Brain microvascular endothelial cell (primary cell): Measurements from ENCODE around the gene ASXL2.

Experiments
- DNase-seq: peaks from one replicate; pipeline ENCODE4 v3.0.0-alpha.2; 2020
- H3K27ac ChIP-seq: fragments of 250-450 bp; sonication (Bioruptor Pico); 2 replicates; pipeline ENCODE4 v1.5.1; 2020; ENCODE audit warnings: mild to moderate bottlenecking, moderate library complexity
- H3K27me3 ChIP-seq: fragments of 250-450 bp; sonication (Bioruptor Pico); replicated peaks from 2 replicates; pipeline ENCODE4 v1.5.1; 2020; ENCODE audit warnings: mild to moderate bottlenecking
- H3K36me3 ChIP-seq: fragments of 250-450 bp; sonication (Bioruptor Pico); replicated peaks from 2 replicates; pipeline ENCODE4 v1.5.1; 2020; ENCODE audit warnings: mild to moderate bottlenecking
- H3K4me3 ChIP-seq: 2 replicates; pipeline ENCODE4 v1.5.1; 2011; ENCODE audit warnings: low read depth, mild to moderate bottlenecking, control low read depth, low read length, moderate library complexity
- in situ Hi-C: cut with HindIII; loops from 2 replicates; pipeline ENCODE4 v1.10.0; 2017; ENCODE audit warnings: low sequenced_read_pairs, low pct_ligation_motif_present
- TF ChIP-seq, protein P1 (sequence below): IDR thresholded peaks from 2 replicates; pipeline ENCODE4 v1.5.1; 2011; ENCODE audit warnings: low read depth, mild to moderate bottlenecking, moderate library complexity, low read length, control low read depth, inconsistent platforms; ENCODE audit errors: missing control alignments

ASXL2 gene

DNA sequence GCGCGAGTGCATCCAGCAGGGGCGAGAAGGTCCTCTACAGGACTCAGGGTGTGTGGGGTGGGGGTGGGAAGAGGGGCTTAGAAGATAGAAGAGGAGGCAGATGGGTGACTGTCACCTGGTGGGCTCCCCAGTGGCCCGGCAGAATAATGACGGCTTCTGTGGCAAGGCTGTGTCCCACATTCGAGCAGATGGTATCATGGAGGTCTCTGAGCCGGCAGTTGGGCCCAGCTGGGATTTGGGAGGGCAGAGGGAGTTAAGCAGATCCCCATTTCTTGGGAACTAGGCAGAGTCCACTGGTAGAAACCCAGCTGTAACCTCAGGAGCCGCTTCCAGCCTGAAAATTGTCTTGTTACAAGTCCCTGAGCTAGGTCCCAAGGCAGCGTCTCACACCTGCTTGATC lies 176.5 kb downstream of the ASXL2 start:
- Histone ChIP-seq H3K36me3 (no peaks in the 10 kb centered on the region), H3K27ac (no peak overlapping the region), H3K27me3 (no peaks in the 10 kb centered on the region), H3K4me3 (no peak overlapping the region)
- TF ChIP-seq, protein P1, sequence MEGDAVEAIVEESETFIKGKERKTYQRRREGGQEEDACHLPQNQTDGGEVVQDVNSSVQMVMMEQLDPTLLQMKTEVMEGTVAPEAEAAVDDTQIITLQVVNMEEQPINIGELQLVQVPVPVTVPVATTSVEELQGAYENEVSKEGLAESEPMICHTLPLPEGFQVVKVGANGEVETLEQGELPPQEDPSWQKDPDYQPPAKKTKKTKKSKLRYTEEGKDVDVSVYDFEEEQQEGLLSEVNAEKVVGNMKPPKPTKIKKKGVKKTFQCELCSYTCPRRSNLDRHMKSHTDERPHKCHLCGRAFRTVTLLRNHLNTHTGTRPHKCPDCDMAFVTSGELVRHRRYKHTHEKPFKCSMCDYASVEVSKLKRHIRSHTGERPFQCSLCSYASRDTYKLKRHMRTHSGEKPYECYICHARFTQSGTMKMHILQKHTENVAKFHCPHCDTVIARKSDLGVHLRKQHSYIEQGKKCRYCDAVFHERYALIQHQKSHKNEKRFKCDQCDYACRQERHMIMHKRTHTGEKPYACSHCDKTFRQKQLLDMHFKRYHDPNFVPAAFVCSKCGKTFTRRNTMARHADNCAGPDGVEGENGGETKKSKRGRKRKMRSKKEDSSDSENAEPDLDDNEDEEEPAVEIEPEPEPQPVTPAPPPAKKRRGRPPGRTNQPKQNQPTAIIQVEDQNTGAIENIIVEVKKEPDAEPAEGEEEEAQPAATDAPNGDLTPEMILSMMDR: no peak
- in situ Hi-C loops: no loop called here
- DNase-seq: no peak

DNA sequence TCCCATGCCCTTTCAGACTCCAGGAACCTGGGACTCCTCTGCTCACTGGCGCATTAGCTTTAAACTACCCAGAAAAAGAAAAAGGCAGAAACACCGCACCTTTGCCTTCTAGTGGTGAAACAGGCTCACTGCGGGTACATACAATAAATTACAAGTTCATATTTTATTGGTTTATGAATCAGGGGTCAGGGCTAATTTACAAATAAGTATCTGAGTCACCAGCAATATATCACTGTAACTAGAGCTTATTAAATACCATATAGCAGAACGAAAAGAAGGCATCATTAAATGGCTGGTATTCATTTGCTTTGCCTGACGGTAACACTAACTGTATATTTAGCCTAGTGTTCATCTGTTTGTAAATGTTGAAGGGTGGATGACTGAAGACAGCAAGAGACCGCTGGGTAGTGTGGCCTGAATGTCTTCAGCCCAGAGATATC lies 178.0 kb downstream of the ASXL2 start:
- in situ Hi-C loops: no loop called here
- H3K4me3 ChIP-seq: no peak overlapping the region
- TF ChIP-seq, protein P1: peak; percentile 81
- no peaks in the 10 kb centered on the region for H3K27me3 ChIP-seq
- peak; percentile 32 for DNase-seq
- no peak overlapping the region for H3K27ac ChIP-seq
- H3K36me3 ChIP-seq: no peaks in the 10 kb centered on the region

DNA sequence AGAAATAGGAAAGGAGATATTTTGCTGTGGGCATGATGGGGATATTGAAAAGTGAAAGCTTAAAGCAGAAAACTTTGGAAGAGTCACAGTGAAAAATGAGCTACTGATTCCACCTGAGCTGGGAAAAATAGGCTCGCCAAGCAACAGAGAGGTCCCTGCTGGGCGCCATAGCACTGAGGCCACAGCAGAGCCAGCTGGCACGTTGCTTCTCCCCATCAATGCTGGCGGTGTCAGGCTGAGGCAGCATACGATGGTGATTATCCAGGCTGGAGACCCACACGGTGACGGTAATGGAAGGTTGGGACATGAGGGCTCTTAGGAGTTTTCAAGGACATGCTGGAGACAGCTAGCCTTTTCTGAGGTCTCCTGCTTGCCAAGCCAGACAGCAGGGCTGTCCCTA lies 179.1 kb downstream of the ASXL2 start:
- DNase-seq: no peak
- H3K4me3 ChIP-seq: no peak overlapping the region
- no peak overlapping the region for H3K27ac ChIP-seq
- TF ChIP-seq, protein P1: no peak
- no peaks in the 10 kb centered on the region for H3K27me3 ChIP-seq
- in situ Hi-C loops: no loop called here
- H3K36me3 ChIP-seq: no peaks in the 10 kb centered on the region

DNA sequence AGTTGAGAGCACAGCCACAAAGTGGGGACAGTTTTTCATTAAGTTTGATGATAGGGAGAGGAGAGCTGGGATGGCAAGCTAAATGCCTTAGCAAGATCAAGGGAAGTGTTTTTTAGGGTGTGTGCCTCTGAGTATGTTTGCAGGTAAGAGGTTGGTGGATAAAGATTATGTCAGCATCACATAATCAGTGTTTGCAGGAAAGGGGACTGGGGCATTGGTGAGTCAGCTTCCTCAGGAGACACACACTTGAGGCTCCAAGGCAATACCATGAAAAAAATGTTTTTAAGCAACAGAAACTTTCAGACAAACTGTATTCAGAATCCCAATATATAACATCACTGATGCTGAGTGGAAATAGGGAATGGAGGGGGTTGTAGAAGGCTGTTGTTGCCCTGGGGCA lies 179.5 kb downstream of the ASXL2 start:
- Histone ChIP-seq H3K27ac (no peak overlapping the region), H3K27me3 (no peaks in the 10 kb centered on the region), H3K36me3 (no peaks in the 10 kb centered on the region), H3K4me3 (no peak overlapping the region)
- TF ChIP-seq, protein P1: no peak
- in situ Hi-C loops: no loop called here
- DNase-seq: no peak

DNA sequence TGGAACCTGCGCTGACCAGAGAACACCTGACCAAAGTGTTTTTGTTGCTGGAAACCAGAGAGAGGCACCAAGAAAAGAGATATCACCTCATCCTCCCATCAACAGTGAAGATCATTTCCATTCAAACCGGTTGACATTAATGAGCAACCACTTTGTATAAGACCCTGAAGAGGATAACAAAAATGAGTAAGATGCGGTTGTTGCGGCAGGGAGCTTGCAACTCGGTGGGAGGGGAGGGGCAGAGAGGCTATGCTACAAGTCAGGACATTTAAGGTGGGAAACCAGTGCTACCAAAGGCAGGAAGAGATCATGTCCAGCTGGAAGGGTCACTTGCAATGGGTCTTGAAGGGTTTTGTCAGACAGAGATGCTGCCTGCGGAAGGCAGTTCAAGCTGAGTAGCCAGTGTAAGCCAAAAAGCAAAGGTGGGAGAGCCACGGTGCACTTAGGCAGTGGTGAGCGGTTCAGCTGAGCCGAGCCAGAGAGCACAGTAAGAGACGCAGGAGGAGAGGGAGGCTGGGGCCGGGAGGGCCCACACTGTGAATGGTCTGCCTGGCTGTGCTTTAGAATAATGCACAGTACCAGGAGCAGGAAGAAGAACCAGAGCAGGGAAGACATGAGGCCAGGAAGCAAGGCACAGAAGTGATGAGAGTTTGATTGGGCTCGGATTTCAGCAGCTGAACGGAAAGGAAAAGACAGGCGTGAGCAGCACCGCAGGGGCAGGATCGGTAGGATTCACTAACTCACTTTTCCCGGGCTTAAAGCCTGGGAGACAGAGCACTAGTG lies 180.5 kb downstream of the ASXL2 start:
- no peaks in the 10 kb centered on the region for H3K36me3 ChIP-seq
- TF ChIP-seq, protein P1: no peak
- no peak overlapping the region for H3K4me3 ChIP-seq
- no peaks in the 10 kb centered on the region for H3K27me3 ChIP-seq
- no peak overlapping the region for H3K27ac ChIP-seq
- in situ Hi-C loops: no loop called here
- DNase-seq: no peak
